Measurements from ENCODE around the gene ARHGAP18.

DNA sequence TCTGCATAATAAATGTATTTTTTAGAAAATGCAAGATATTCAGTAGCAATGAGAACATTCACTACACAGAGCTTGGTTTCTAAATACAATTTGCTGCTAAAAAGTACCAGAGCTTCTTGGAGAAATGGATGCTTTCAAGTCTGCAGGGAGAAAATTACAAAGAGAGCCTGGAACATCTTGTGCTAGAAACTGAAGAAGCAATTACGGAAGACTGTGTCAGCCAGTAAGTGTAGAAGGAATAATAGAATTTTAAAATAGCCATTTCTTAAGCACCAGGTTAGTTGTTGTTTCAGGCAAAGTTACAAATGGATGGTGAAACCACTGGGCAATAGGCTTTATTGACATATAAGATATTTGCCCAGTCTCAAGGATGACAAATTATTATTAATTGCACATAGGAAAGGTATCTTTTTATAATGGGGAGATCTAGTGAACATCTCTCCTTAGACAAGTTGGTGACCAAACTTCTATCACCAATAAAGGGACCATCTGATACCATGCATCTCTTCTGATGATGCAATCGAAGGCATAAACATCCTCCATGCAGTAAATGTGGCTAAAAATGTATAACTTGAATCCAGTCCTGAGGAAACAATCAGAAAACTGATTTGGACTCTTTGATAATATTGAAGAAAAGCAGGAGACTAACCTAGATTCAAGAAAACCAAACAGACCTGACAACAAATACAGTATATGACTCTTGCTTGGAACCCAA is 81.7 kb downstream of the ARHGAP18 start:
- no peak for TF ChIP-seq SUZ12 (IDR thresholded peaks at IDR 0.05; ENCODE audit: extremely low read depth, insufficient read depth, insufficient read length)
- no peak for TF ChIP-seq YY1 (IDR thresholded peaks at IDR 0.05; ENCODE audit: insufficient read depth, insufficient read length)
